ENCODE measurements around the gene MEGF9.

Gene MEGF9

GRCh38 chr9:120745278-120745677, 31.0 kb upstream of the MEGF9 start:
- Histone ChIP-seq H4K20me1 (ENCODE audit: control insufficient read depth, insufficient read depth, low read depth, low read length) (no peaks in the 10 kb centered on the region), H3K9me2 (replicated peaks; ENCODE audit: control insufficient read depth, low read length) (no peaks in the 10 kb centered on the region), H3K27ac (ENCODE audit: low read depth, low read length) (no peak overlapping the region), H3K27me3 (ENCODE audit: control insufficient read depth, low read length) (no peaks in the 10 kb centered on the region), H3K36me3 (ENCODE audit: control insufficient read depth, low read length) (no peaks in the 10 kb centered on the region), H3F3A (ENCODE audit: control insufficient read depth, insufficient read depth) (peaks cover 6% of the 10 kb centered on the region; the same call in 1 of the 2 replicates), H3K4me1 (ENCODE audit: control insufficient read depth, low read length) (no peaks in the 10 kb centered on the region), H3K79me2 (ENCODE audit: control insufficient read depth, low read length) (no peaks in the 10 kb centered on the region), H3K4me2 (ENCODE audit: low read length) (no peak overlapping the region), H3K4me3 (ENCODE audit: low read length) (no peak overlapping the region), H3K9me3 (ENCODE audit: control insufficient read depth, insufficient read depth, low read length) (no peaks in the 10 kb centered on the region)
- no peak for TF ChIP-seq EZH2phosphoT487 (IDR thresholded peaks at IDR 0.05; ENCODE audit: borderline replicate concordance, low read length)
- TF ChIP-seq, protein P1, sequence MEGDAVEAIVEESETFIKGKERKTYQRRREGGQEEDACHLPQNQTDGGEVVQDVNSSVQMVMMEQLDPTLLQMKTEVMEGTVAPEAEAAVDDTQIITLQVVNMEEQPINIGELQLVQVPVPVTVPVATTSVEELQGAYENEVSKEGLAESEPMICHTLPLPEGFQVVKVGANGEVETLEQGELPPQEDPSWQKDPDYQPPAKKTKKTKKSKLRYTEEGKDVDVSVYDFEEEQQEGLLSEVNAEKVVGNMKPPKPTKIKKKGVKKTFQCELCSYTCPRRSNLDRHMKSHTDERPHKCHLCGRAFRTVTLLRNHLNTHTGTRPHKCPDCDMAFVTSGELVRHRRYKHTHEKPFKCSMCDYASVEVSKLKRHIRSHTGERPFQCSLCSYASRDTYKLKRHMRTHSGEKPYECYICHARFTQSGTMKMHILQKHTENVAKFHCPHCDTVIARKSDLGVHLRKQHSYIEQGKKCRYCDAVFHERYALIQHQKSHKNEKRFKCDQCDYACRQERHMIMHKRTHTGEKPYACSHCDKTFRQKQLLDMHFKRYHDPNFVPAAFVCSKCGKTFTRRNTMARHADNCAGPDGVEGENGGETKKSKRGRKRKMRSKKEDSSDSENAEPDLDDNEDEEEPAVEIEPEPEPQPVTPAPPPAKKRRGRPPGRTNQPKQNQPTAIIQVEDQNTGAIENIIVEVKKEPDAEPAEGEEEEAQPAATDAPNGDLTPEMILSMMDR (IDR thresholded peaks at IDR 0.05; ENCODE audit: low read depth, low read length, poor library complexity, severe bottlenecking): no peak

- H3K4me3 ChIP-seq (ENCODE audit: low read length): no peak overlapping the region
- H3K4me2 ChIP-seq (ENCODE audit: low read length): no peak overlapping the region
- no peaks in the 10 kb centered on the region for H3K27me3 ChIP-seq (ENCODE audit: control insufficient read depth, low read length)
- H3K79me2 ChIP-seq (ENCODE audit: control insufficient read depth, low read length): no peaks in the 10 kb centered on the region
- H3K36me3 ChIP-seq (ENCODE audit: control insufficient read depth, low read length): no peaks in the 10 kb centered on the region
- H3K9me2 ChIP-seq (replicated peaks; ENCODE audit: control insufficient read depth, low read length): no peaks in the 10 kb centered on the region
- H3F3A ChIP-seq (ENCODE audit: control insufficient read depth, insufficient read depth): peaks cover 6% of the 10 kb centered on the region; the same call in 1 of the 2 replicates
- TF ChIP-seq, protein P1 (IDR thresholded peaks at IDR 0.05; ENCODE audit: low read depth, low read length, poor library complexity, severe bottlenecking): peak; percentile 77
- TF ChIP-seq EZH2phosphoT487 (IDR thresholded peaks at IDR 0.05; ENCODE audit: borderline replicate concordance, low read length): no peak
- no peak overlapping the region for H3K27ac ChIP-seq (ENCODE audit: low read depth, low read length)
- no peaks in the 10 kb centered on the region for H4K20me1 ChIP-seq (ENCODE audit: control insufficient read depth, insufficient read depth, low read depth, low read length)
- no peaks in the 10 kb centered on the region for H3K4me1 ChIP-seq (ENCODE audit: control insufficient read depth, low read length)
- no peaks in the 10 kb centered on the region for H3K9me3 ChIP-seq (ENCODE audit: control insufficient read depth, insufficient read depth, low read length)
Observed at GRCh38 chr9:120742951-120743416, 28.7 kb upstream of the MEGF9 start.

DNA sequence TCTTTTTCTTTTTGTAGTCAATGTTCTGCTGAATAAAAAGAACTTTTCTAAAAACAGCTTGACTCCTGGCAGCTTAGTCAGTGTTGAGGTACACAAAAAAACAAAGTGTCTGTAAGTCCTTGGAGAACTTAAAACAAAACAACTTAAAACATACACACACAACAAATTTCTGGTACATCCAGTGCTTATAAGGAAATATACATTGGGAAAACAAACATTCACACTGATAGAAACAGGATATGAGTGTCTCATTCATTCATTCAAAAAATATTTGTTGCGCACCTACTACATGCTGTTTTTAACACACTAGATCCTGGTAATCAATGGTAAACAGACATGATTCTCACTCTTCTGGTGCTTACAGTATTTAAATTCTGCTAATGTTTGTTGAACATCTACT, 27.4 kb upstream of the MEGF9 start:
- Histone ChIP-seq H3K4me3 (ENCODE audit: low read length) (no peak overlapping the region), H3K27me3 (ENCODE audit: control insufficient read depth, low read length) (no peaks in the 10 kb centered on the region), H3K27ac (ENCODE audit: low read depth, low read length) (no peak overlapping the region), H3K4me2 (ENCODE audit: low read length) (no peak overlapping the region), H3K9me2 (replicated peaks; ENCODE audit: control insufficient read depth, low read length) (no peaks in the 10 kb centered on the region), H3K9me3 (ENCODE audit: control insufficient read depth, insufficient read depth, low read length) (no peaks in the 10 kb centered on the region), H3K79me2 (ENCODE audit: control insufficient read depth, low read length) (no peaks in the 10 kb centered on the region), H3F3A (ENCODE audit: control insufficient read depth, insufficient read depth) (peaks cover 6% of the 10 kb centered on the region; the same call in 1 of the 2 replicates), H3K36me3 (ENCODE audit: control insufficient read depth, low read length) (no peaks in the 10 kb centered on the region), H3K4me1 (ENCODE audit: control insufficient read depth, low read length) (no peaks in the 10 kb centered on the region), H4K20me1 (ENCODE audit: control insufficient read depth, insufficient read depth, low read depth, low read length) (no peaks in the 10 kb centered on the region)
- TF ChIP-seq EZH2phosphoT487 (IDR thresholded peaks at IDR 0.05; ENCODE audit: borderline replicate concordance, low read length): no peak
- TF ChIP-seq, protein P1 (IDR thresholded peaks at IDR 0.05; ENCODE audit: low read depth, low read length, poor library complexity, severe bottlenecking): no peak

Measured in DOHH2 (cell line).